MM.1S (cell line): ENCODE measurements around the gene TBC1D9B.

Experiments
- DNase-seq: peaks from one replicate; pipeline ENCODE4 v3.0.0-alpha.2; 2015
- H2AFZ ChIP-seq: fragments of 300-600 bp; sonication (generic); 2 replicates; pipeline ENCODE4 v1.6.0; 2016; ENCODE audit warnings: antibody characterized with exemption, low read length
- H3F3A ChIP-seq: fragments of 300-600 bp; sonication (generic); 2 replicates; pipeline ENCODE4 v1.6.1; 2016; ENCODE audit warnings: mild to moderate bottlenecking, antibody characterized with exemption, low read length, moderate library complexity, mixed read lengths; ENCODE audit not compliant: insufficient read depth
- H3K27ac ChIP-seq: fragments of 300-600 bp; sonication (generic); 2 replicates; pipeline ENCODE4 v1.5.1; 2016; ENCODE audit warnings: mild to moderate bottlenecking, low read length
- H3K27me3 ChIP-seq: fragments of 300-600 bp; sonication (generic); replicated peaks from 2 replicates; pipeline ENCODE4 v1.6.0; 2016; ENCODE audit warnings: low read length; ENCODE audit not compliant: insufficient read depth
- H3K36me3 ChIP-seq: fragments of 300-600 bp; sonication (generic); replicated peaks from 2 replicates; pipeline ENCODE4 v1.6.1; 2016; ENCODE audit warnings: mild to moderate bottlenecking, low read length, mixed read lengths; ENCODE audit not compliant: insufficient read depth
- H3K4me1 ChIP-seq: fragments of 300-600 bp; sonication (generic); 2 replicates; pipeline ENCODE4 v1.6.1; 2016; ENCODE audit warnings: low read length, mixed read lengths
- H3K4me2 ChIP-seq: fragments of 300-600 bp; sonication (generic); 2 replicates; pipeline ENCODE4 v1.6.0; 2016; ENCODE audit warnings: low read depth, low read length
- H3K4me3 ChIP-seq: fragments of 300-600 bp; sonication (generic); 2 replicates; pipeline ENCODE4 v1.5.1; 2016; ENCODE audit warnings: low read length, mixed read lengths
- H3K79me2 ChIP-seq: fragments of 300-600 bp; sonication (generic); 2 replicates; pipeline ENCODE4 v1.6.1; 2016; ENCODE audit warnings: mixed run types, low read length, mixed read lengths
- H3K9ac ChIP-seq: fragments of 300-600 bp; sonication (generic); 2 replicates; pipeline ENCODE4 v1.6.1; 2016; ENCODE audit warnings: low read length, mixed read lengths
- H3K9me2 ChIP-seq: fragments of 300-600 bp; sonication (generic); replicated peaks from 2 replicates; pipeline ENCODE4 v1.6.1; 2016; ENCODE audit warnings: mild to moderate bottlenecking, low read length, mixed read lengths; ENCODE audit not compliant: insufficient read depth
- H3K9me3 ChIP-seq: fragments of 300-600 bp; sonication (generic); replicated peaks from 2 replicates; pipeline ENCODE4 v1.6.1; 2016; ENCODE audit warnings: mild to moderate bottlenecking, low read length, mixed read lengths; ENCODE audit not compliant: insufficient read depth
- H4K20me1 ChIP-seq: fragments of 300-600 bp; sonication (generic); 2 replicates; pipeline ENCODE4 v1.6.1; 2016; ENCODE audit warnings: mild to moderate bottlenecking, low read length, moderate library complexity, mixed read lengths; ENCODE audit not compliant: insufficient read depth
- EZH2 ChIP-seq: fragments of 300-600 bp; sonication (generic); optimal IDR thresholded peaks from 2 replicates; pipeline ENCODE3; 2017; ENCODE audit warnings: low read depth, mild to moderate bottlenecking, antibody characterized with exemption, low read length, mixed read lengths
- EZH2phosphoT487 ChIP-seq: fragments of 300-600 bp; sonication (generic); IDR thresholded peaks from 2 replicates; pipeline ENCODE4 v1.6.1; 2018; ENCODE audit warnings: antibody characterized with exemption, low read length
- TF ChIP-seq, protein P1 (sequence below): fragments of 300-600 bp; sonication (generic); IDR thresholded peaks from 2 replicates; pipeline ENCODE4 v1.5.1; 2016; ENCODE audit warnings: antibody characterized with exemption, low read length, mixed read lengths

TBC1D9B gene

DNA sequence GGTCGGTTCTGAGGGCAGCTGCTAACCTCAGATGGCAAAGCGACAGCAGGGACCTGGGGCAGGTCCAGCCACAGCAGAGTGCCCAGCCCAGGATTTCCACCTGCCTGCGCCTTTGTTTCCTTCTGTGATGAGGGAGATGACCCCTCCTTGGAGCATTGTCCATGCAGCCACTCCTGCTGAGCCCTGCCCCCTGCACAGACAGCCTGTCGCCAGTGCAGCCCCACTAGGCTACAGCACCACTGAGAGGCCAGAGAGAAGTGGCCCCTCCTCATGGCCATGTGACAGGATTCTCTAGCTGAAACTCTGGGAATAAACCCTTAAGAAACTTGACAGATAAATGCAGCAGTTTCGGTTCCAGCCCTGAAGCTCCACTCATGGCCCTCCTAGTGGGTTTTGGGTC, 38.6 kb downstream of the TBC1D9B start:
- TF ChIP-seq, protein P1, sequence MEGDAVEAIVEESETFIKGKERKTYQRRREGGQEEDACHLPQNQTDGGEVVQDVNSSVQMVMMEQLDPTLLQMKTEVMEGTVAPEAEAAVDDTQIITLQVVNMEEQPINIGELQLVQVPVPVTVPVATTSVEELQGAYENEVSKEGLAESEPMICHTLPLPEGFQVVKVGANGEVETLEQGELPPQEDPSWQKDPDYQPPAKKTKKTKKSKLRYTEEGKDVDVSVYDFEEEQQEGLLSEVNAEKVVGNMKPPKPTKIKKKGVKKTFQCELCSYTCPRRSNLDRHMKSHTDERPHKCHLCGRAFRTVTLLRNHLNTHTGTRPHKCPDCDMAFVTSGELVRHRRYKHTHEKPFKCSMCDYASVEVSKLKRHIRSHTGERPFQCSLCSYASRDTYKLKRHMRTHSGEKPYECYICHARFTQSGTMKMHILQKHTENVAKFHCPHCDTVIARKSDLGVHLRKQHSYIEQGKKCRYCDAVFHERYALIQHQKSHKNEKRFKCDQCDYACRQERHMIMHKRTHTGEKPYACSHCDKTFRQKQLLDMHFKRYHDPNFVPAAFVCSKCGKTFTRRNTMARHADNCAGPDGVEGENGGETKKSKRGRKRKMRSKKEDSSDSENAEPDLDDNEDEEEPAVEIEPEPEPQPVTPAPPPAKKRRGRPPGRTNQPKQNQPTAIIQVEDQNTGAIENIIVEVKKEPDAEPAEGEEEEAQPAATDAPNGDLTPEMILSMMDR, result no peak
- TF ChIP-seq EZH2phosphoT487, result no peak
- TF ChIP-seq EZH2, result no peak
- Histone ChIP-seq H3K79me2 (no peaks in the 10 kb centered on the region), H3K4me2 (no peak overlapping the region), H3K4me3 (no peak overlapping the region), H3K27me3 (no peaks in the 10 kb centered on the region), H3K36me3 (no peaks in the 10 kb centered on the region), H4K20me1 (no peaks in the 10 kb centered on the region), H3K9ac (no peak overlapping the region), H2AFZ (no peak overlapping the region), H3K9me2 (no peaks in the 10 kb centered on the region), H3K4me1 (no peaks in the 10 kb centered on the region), H3K27ac (no peak overlapping the region), H3F3A (no peaks in the 10 kb centered on the region), H3K9me3 (no peaks in the 10 kb centered on the region)
- no peak for DNase-seq

DNA sequence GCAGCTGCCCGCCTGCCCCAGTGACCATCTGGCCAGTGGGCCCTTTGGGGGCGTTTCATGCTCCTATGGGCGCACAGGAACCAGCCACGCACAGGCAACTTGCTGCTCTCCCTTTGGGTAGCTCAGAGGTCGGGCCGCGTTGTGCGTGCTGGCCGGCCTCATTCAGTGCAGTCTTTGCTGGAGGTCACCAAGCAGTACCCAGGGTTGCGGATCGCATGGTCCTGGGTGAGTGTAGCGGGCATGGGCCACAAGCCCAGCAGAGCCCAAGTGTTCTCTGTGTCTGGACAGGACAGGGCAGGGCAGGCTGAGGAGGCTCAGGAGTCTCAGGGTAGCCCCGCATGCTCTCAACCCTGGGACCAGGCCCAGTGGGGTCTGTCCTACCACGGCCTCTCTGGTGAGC, 39.2 kb downstream of the TBC1D9B start:
- Histone ChIP-seq H2AFZ (no peak overlapping the region), H3K36me3 (no peaks in the 10 kb centered on the region), H3K27me3 (no peaks in the 10 kb centered on the region), H3K4me1 (no peaks in the 10 kb centered on the region), H3K4me2 (no peak overlapping the region), H3K27ac (no peak overlapping the region), H4K20me1 (no peaks in the 10 kb centered on the region), H3K4me3 (no peak overlapping the region), H3K79me2 (no peaks in the 10 kb centered on the region), H3K9me2 (no peaks in the 10 kb centered on the region), H3K9me3 (no peaks in the 10 kb centered on the region), H3K9ac (no peak overlapping the region), H3F3A (no peaks in the 10 kb centered on the region)
- DNase-seq, result no peak
- TF ChIP-seq, protein P1, result no peak
- TF ChIP-seq EZH2phosphoT487, result no peak
- no peak for TF ChIP-seq EZH2

DNA sequence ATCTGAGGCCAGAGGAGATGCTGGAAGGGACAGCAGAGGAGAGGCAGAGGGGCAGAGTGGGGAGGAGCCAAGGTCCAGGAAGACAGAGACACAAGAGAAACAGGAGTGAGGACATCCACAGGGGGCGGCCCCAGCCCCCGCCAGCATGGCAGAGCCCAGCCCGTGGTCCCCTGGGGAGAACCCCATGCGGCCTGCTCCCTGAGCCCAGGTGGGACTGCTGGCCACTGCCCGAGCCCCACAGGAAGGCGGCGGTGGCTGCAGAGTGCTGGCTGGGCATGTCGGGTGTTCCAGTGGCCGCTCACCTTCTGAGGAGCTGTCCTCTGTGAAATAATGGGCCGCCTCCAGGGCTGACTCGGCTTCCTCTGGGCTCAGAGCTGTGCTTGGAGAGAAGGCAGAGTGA, 40.2 kb downstream of the TBC1D9B start:
- Histone ChIP-seq H3K4me1 (no peaks in the 10 kb centered on the region), H3K79me2 (no peaks in the 10 kb centered on the region), H3K9ac (no peak overlapping the region), H3K36me3 (no peaks in the 10 kb centered on the region), H4K20me1 (no peaks in the 10 kb centered on the region), H3K27ac (no peak overlapping the region), H2AFZ (no peak overlapping the region), H3K9me3 (no peaks in the 10 kb centered on the region), H3K9me2 (no peaks in the 10 kb centered on the region), H3K27me3 (no peaks in the 10 kb centered on the region), H3F3A (no peaks in the 10 kb centered on the region), H3K4me3 (no peak overlapping the region), H3K4me2 (no peak overlapping the region)
- TF ChIP-seq, protein P1, result no peak
- no peak for TF ChIP-seq EZH2
- no peak for TF ChIP-seq EZH2phosphoT487
- no peak for DNase-seq
